ENCODE measurements around the gene ANP32E.

Gene ANP32E

DNA sequence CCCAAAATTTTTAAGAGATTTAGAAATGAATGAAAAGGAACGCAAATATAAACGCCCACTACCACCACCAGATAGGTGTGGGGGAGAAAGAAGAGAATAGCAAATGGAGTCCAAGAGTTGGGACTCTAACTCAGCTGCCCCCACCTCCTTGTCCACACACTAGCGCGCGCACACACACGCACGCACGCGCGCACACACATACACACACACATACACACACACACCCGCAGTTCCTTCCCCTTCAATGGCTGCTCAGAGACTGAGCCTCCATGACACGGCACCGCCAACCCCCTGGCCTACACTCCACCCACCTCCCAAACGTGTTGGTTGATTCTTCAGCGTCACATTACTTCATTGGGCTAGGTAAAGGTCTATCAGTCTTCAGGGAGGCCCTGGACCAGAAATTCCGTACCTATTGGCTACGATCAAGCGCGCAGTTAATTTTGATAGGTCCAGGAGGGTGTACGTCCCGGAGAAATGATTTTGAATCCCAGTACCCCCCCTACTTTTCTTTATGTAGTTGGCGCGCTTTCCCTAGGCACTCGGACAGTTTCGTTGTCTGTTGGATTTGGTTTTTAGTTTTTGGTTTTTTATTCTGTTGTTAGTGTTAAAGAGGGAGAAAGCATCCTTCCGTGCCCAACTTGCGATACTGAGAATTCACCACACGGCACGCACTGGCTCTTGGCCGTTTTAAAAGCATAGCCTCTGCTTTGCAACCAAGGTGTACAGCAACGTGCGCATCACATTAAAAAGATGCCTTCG lies at the start of gene ANP32E:
ANP32E (minus strand) TSS at position 261 of the 762 bp plus-strand sequence. CDS start 326 bp downstream, outside the sequence.
- peak; percentile 99 for DNase-seq (ENCODE audit: low spot score)

DNA sequence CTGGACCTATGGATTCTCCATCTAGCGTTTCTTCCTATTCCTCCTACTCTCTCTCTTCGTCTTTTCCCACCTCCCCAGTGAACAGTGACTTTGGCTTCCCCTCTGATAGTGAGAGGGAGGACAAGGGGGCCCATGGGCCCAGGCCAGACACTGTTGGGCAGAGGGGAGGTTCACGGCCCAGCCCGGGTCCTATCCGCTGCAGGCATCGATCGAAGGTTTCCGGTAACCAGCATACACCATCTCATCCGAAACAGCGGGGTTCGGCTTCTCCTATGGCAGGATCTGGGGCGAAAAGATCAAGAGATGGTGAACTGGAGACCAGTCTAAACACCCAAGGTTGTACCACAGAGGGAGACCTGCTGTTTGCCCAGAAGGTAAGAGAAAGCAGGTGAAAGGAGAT lies 47.3 kb upstream of the ANP32E start:
- no peak for DNase-seq (ENCODE audit: low spot score)

DNA sequence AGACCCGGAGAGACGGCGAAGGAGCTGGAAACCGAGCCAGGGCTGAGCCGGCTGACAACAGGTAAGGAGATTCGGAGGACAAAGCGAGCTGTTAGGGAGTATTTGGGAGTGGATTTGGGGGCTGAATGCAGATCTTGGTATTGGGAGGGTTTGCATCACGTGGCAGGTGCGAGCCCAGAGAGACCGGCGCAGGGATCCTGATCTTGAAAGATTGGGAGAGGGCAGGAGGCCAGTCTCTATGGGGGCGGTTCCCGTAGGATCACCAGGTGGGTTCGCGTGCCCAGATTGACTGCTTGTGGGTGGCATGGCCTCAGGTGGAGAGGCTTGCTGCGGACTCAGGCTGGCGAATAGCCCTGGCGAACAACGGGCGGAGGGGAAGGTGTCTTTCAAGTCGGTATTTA lies 46.6 kb upstream of the ANP32E start:
- DNase-seq (ENCODE audit: low spot score) = no peak

DNA sequence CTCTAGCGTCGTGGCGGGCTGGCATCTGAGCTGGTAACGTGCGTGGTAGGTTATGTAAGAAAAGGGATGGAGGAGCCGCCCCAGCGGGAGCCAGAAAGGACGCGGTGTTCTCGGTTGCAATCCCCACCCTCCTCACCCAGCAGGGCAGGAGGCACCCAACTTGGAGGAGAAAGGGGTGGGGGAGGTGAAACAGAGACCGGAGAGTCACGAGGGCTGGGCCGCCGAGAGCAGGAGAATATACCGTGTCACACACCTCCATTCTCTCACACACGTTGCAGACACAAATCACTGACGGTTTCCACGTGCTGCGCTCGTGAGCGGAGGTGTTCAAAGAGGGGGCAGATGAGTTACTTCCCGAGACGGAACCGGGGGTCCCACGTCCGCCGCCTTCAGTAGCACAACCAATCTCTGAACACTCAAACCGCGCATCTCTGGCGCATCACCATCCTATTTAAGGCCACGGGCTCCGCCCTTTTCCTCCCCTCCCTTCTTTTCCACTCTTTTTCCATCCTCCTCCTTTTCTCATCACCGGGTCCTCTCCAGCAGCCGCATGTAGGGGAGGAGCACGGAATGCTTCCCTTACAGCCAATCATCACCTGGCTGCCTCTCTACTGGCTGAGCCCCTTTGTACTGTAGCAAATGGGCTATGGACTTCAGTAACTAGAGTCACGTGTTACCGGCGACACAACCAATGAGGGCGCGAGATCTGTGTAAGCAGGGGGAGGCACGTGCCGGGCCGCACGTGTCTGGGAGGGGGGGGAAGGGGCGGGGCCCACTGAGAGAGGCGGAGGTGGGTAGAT lies 46.0 kb upstream of the ANP32E start, which contains the start of gene CIART:
CIART (plus strand) TSS at position 797 of the 800 bp plus-strand sequence. CDS start 714 bp downstream, outside the sequence.
- no peak for DNase-seq (ENCODE audit: low spot score)

DNA sequence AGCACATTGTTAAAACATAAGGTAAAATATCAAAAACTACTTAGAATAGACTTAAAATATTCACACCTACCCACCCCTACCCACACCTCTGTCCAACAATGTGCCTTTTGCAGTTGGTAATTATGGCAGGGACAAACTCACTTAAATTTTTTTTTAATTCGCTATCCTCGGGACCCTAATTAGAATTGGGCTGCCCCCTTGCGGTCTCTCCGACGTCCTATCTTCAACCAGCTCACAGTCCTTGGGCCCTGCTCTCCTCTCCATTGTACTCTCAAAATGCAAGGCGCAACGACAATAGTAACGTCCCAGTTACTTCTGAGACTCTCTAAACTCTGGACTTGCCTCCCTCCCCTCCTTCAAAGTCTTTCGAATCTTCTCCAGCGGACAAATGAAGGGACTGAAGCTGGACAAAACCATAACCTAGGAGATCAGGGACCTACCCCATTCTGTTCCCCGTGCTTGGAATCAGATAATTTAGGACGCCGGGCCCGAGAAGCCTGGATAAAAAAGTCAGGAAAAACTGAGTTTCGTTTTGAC lies 45.4 kb upstream of the ANP32E start:
- DNase-seq (ENCODE audit: low spot score) = no peak

DNA sequence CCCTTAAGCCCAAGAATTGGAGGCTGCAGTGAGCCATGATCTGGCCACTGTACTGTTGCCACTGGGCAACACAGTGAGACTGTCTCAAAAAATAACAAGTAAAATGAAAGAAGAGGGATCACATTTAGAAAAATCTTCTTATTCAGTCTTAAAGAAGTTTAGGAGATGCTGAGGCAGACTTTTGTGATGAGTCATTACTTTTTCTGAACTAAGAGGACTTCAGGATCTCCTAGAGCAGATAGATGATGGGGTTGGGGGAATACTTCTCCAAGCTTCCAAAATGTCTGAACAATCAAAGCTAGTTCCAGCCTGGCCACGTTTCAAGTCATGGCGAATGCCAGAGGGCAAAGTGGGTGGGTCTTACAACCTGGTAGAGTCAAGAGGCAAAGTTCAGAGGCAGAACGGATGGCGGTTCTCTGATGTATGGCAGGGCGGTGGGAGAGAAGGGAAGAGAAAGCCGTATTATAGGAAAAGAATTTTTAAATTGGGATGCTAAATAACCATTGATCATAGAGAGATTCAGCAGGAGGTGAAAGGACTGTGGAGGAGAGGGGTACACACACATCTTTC lies 44.3 kb upstream of the ANP32E start:
- DNase-seq (ENCODE audit: low spot score) = no peak

DNA sequence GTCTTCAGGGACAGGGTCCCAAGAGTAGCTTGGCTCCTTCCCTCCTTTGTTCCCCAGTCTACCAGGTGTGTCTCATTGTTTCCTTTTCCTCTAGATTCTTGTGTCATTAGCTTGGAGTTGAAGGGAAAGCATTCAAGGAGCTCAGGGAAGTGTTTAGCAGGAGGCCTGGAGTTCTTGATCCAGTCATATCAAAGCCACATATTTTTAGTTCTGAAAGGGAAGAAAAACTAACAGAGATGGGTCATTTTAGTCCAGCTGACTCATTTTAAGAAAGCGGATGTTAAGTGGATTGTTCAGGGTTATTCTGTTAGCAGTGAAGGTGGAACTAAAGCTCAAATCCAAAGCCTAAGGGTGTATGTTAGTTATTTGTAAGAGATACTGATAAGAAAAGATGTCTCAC lies 37.4 kb upstream of the ANP32E start:
- DNase-seq (ENCODE audit: low spot score) = no peak

DNA sequence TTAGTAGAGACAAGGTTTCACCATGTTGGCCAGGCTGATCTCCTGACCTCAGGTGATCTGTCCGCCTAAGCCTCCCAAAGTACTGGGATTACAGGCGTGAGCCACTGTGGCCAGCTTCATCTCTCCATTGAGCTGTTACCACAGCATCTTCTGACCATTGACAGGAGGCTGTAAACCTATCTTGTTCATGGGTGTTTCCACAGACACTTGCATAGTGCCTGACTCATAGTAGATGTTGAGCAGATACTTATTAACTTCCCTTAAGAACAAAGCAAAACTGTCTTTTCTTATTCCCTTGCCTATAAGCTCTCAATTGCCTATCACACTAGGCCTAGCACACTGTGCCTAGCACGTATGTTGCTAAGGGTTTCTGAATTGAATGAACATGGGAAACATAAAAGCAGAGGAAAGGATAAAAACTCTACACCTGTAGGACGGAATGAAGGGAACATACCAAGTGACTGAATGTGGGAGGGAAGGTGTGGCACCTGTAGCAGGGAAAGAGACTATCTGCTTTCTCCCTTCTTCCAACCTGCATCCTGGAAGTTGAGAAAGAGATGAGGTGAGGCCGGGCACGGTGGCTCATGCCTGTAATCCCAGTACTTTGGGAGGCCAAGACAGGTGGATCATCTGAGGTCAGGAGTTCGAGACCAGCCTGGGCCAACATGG lies 35.5 kb upstream of the ANP32E start:
- DNase-seq (ENCODE audit: low spot score) = no peak

DNA sequence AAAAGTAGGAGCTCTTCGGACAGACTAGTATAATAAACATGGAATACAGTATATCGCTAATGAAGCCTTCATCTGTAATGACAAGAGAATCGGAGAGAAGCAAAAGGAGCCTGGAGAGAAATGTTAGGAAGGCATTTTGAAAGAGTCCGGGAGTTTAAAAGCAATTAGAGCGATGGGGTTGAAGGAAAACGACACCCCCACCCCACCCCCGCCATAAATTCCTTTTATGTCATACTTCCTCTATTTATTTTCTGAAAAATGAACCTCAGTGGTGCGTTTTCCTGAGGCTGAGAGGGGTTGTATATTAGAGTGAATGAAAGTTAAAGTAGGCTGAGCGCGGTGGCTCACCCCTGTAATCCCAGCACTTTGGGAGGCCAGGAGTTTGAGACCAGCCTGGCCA lies 33.5 kb upstream of the ANP32E start:
- DNase-seq (ENCODE audit: low spot score) = no peak

DNA sequence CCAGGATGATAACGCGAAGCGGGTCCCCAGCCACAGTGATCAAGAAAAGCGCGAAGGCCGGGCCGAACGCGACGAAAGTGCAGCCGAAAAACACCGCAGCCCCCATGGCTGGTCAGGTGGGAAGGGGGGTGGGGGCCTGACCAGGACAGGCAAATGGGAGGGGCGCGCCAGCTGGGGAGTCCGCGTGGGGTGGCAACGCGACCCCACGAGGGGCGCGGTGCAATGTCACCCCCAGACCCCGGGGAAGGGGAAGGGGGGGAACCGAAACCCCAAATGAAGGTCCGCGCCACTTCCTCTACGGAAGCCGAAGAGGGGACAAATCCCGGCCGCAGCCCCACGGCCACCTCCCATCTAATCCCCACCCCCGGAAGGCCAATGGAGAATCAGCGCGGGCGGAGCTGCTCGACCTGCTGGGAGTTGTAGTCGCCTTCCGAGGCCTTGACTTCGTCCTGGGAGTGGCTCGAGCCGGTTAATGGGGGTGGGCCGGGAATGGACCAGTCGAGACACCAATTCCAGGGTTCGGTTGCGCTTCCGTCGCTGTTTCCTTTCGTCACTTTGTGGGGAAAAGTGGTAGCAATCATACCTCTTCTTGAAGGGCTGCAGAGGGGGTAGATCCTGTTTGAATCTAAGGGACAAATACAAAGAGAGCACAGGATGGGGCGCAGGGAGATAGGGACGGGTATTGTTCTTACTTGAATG lies 32.9 kb upstream of the ANP32E start, which contains the start of gene APH1A:
APH1A (minus strand) TSS at position 312 of the 699 bp plus-strand sequence; CDS start at position 106, 206 bp downstream.
- peak; percentile 92 for DNase-seq (ENCODE audit: low spot score)

DNA sequence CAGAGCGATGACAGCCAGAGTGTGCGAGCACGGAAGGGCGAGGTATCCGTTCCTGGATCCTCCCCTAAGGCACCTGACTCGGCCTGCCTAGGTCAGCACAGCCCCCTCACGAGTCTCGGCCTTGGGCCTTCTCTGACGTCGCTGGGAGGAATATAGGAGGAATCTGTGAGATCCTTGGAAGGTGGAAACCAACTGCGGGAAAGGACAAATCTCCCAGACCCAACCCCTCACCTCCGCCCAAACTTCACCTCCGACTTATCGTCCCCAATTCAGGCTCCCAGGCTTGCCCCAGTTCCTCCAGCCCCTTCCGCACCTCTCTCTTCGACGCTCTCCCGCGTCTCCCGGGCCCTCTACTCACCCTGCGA lies 32.4 kb upstream of the ANP32E start:
- peak; percentile 8 for DNase-seq (ENCODE audit: low spot score)

DNA sequence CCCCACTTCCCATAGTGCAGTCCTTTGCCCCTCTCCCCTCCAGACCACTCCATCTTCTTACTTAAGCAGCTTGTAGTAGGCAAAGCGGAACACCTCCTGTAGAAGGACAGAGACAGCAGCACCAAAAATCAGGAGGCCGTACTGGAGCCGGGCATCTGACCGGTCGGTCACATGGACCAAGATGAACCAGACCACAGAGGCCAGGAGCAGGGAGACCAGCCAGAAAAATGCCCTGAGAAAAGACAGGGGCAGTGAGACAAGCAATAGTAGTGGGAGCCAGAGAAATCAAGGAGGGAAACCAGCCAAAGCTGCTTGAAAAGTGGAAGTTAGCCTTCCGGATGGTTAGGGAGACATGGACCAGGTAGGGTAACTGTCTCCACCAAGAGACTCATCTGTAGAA lies 32.0 kb upstream of the ANP32E start:
- no peak for DNase-seq (ENCODE audit: low spot score)

DNA sequence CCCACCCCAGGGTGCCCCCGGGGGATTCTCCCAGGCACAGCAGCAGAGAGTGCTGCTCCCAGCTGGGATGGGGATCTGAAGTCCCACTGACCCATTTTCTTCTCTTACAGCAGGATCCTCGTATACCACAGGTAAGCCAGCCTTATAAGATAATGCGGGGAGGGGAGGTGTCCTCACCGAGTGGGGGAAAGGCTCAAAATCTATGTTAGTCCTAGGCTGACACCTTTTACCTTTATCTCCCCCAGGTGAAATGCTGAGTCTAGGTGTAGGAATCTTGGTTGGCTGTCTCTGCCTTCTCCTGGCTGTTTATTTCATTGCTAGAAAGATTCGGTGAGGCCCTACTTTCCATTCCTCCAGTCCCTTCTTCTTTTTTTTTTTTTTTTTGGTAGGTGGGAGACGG lies 27.6 kb upstream of the ANP32E start:
- no peak for DNase-seq (ENCODE audit: low spot score)

DNA sequence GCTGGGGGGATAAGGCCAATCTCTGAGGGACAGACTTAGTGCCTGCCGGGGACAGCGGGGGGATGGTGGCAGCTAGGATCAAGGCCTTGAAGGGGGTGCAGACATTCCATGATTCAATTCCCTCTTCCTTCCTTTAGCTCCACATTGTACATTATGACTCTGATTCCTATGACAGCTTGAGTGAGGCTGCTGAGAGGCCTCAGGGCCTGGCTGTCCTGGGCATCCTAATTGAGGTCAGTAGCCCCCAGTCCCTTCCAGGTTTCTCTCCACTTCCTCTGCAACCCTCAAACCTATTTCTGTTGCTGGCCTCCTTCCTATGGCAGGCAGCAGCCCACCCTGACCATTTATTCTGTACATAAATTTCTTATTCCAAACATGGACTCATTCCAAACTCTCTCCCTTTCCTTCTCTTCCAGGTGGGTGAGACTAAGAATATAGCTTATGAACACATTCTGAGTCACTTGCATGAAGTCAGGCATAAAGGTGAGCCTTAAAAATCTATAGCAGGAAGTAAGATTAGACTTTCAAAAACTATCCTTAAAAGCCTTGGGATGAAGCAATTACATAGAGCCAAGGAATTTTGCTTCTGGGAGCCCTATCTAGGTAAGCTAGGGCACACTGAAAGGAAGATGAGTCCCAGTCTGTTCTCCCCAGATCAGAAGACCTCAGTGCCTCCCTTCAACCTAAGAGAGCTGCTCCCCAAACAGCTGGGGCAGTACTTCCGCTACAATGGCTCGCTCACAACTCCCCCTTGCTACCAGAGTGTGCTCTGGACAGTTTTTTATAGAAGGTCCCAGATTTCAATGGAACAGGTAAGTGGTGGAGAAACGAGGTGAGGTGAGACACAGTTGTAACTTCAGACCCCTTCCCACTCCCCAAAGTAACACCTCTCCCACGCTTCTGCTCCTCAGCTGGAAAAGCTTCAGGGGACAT lies 26.7 kb upstream of the ANP32E start:
- no peak for DNase-seq (ENCODE audit: low spot score)

DNA sequence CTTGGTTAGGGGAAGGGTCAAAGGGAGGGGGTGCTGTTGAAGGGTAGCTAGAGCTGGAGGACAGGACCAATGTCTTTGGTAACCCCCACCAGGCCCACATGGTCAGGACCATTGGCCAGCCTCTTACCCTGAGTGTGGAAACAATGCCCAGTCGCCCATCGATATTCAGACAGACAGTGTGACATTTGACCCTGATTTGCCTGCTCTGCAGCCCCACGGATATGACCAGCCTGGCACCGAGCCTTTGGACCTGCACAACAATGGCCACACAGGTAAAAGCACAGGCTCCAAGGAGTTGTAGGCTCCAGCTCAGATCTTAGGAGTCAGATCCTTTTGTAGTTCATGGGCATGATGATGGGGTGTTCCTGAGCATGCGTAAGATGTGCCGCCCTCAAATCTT lies 25.5 kb upstream of the ANP32E start:
- no peak for DNase-seq (ENCODE audit: low spot score)

DNA sequence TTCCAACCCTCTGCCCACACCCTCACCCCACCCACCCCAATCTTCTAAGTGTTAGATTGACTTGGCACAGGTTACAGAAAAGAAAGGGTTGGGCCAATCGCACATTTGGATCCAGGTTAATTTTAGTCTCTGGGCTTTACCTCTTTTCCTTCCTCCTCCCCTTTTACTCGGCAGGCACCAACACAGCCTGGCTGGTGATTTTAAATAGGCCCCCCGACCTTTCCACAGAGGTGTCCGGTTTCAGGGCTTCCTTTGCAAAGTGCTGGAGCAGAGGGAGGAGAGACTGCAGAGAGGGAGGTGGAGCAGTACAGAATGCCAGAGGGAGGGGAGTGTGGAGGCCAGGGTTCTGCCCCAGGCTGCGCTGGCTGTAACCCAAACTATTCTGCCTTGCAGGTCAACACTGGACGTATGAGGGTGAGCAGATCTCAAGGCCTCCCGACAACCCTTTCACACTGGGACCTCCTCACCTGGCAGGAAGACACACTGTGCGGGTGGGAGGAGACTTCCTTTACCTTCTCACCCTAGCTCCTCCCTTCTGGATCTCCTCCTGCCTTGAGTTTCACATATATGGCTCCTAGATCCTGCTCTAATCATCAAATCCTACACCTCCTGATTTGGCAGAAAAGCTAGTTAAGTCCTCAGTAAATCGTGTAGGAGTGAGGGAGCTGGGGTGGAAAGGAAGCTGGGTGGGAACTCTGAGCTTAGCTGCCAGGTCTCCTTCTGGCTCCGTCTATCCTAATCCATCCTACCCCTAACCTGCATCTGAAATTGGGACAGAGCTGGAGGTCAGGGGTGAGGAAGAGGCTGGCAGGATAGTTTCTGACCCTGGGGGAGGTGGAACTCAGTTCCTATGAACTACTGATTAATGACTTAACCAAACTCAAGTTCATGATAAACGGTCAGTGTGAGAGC lies 24.1 kb upstream of the ANP32E start:
- peak; percentile 53 for DNase-seq (ENCODE audit: low spot score)

DNA sequence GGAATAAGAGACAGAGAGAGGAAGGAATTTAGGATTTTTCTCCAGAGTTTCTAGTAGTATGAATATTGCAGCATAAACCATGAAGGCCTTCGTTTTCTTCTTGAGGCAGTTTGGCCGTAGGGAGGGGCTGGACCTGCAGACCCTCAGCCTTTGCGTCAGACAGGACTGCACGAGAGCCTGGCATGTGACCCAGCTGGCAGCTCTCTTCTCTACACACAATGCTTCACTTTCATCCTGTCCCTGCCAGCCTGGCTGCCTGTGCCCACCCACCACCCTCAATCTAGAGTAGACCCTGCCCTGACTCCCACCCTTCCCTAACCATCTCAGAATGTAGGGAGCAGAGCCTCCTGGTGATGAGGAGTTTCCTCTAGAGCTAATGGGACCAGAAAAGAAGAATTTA lies 23.3 kb upstream of the ANP32E start:
- no peak for DNase-seq (ENCODE audit: low spot score)

DNA sequence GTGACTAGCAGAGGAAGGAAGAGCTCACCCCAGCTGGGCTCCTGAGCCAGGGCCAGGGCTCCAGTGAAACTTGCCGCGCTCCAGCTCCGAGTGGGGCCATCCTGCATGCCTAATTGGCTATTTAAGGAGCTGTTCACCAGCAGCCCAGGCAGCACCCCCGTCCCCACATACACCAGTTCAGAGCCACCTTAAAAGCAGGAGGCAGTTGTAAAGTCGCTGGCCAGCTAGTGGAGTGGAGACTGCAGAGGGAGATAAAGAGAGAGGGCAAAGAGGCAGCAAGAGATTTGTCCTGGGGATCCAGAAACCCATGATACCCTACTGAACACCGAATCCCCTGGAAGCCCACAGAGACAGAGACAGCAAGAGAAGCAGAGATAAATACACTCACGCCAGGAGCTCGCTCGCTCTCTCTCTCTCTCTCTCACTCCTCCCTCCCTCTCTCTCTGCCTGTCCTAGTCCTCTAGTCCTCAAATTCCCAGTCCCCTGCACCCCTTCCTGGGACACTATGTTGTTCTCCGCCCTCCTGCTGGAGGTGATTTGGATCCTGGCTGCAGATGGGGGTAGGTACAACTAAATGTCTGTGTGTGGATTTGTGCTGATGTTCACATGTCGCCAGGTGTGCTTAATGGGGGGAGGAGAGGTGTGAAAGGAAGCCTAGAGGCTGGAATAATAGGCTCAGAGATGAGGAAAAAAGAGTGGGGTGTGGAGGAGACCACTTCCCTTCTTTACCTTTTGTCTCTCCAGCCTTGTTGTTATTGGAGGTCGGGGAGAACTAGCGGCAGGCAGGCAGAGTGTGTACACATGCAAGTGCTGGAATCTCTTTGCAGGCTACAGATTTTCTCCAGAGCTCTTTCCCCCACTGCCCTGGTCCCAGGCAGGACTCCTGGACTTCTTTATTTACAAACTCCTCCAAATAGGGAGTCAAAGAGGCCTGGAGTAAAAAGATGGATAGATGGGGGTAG lies 22.0 kb upstream of the ANP32E start, which contains the start of gene CA14:
CA14 (plus strand) TSS at position 151 of the 962 bp plus-strand sequence; CDS start at position 506, 355 bp downstream.
- DNase-seq (ENCODE audit: low spot score) = no peak
